CD14-positive monocyte (primary cell): Measurements from ENCODE around the gene TYK2. TPM values are rescaled to one million over a fixed set of nuclear protein-coding genes. Genes with fewer than 3 reads are reported as not detected.

Experiments
- DNase-seq, 3 donors: peaks; one replicate each; pipeline ENCODE4 v3.0.0-alpha.2; 2011 to 2022
- H2AFZ ChIP-seq: 2 replicates; pipeline ENCODE4 v1.6.0; 2012; ENCODE audit warnings: mild to moderate bottlenecking, low read depth, low read length, inconsistent platforms; ENCODE audit not compliant: insufficient read depth, poor library complexity, severe bottlenecking
- H3K27ac ChIP-seq, 2 donors: 1 replicate in 1 of 2; 2 replicates in 1 of 2; pipeline ENCODE4 v1.5.1; 2012 to 2013; ENCODE audit warnings: low read length in 2 of 2, control low read depth in 1 of 2, inconsistent platforms in 1 of 2, low read depth in 1 of 2, mild to moderate bottlenecking in 1 of 2
- H3K27me3 ChIP-seq, 2 donors: one replicate each; pipeline versions ENCODE4 v1.6.0 to v1.6.1; 2011 to 2013; ENCODE audit warnings: low read length in 2 of 2; ENCODE audit not compliant: control insufficient read depth in 2 of 2, insufficient read depth in 2 of 2
- H3K36me3 ChIP-seq, 2 donors: replicated peaks in 1 of 2; 1 replicate in 1 of 2; 2 replicates in 1 of 2; pipeline versions ENCODE4 v1.5.1 to v1.6.1; 2012 to 2013; ENCODE audit warnings: low read length in 2 of 2, control low read depth in 1 of 2, inconsistent platforms in 1 of 2, mild to moderate bottlenecking in 1 of 2; ENCODE audit not compliant: insufficient read depth in 2 of 2, control insufficient read depth in 1 of 2
- H3K4me1 ChIP-seq, 2 donors: 1 replicate in 1 of 2; 2 replicates in 1 of 2; pipeline versions ENCODE4 v1.5.1 to v1.6.1; 2012 to 2013; ENCODE audit warnings: low read length in 2 of 2, control low read depth in 1 of 2, inconsistent platforms in 1 of 2, mild to moderate bottlenecking in 1 of 2, moderate library complexity in 1 of 2; ENCODE audit not compliant: insufficient read depth in 2 of 2, control insufficient read depth in 1 of 2
- H3K4me2 ChIP-seq: replicated peaks from 2 replicates; pipeline ENCODE3; 2012; ENCODE audit warnings: low read length, moderate library complexity, mild to moderate bottlenecking; ENCODE audit not compliant: poor library complexity, severe bottlenecking; ENCODE audit errors: extremely low read depth
- H3K4me3 ChIP-seq, 3 experiments: fragments of 200-600 bp in 1 of 3; sonication (generic) in 1 of 3; replicated peaks in 1 of 3; 1 replicate in 2 of 3; 2 replicates in 1 of 3; pipeline ENCODE4 v1.5.1; 2011 to 2013; ENCODE audit warnings: low read length in 3 of 3, mild to moderate bottlenecking in 3 of 3, control low read depth in 2 of 3, low read depth in 2 of 3, inconsistent platforms in 1 of 3, moderate library complexity in 1 of 3
- H3K79me2 ChIP-seq: 2 replicates; pipeline ENCODE4 v1.6.0; 2012; ENCODE audit warnings: mild to moderate bottlenecking, control low read depth, inconsistent platforms, low read length, moderate library complexity; ENCODE audit not compliant: insufficient read depth
- H3K9ac ChIP-seq: 2 replicates; pipeline ENCODE4 v1.6.0; 2017; ENCODE audit warnings: low read length, mild to moderate bottlenecking; ENCODE audit not compliant: insufficient read depth, poor library complexity, severe bottlenecking
- H3K9me3 ChIP-seq, 2 donors: replicated peaks in 1 of 2; 1 replicate in 1 of 2; 2 replicates in 1 of 2; pipeline versions ENCODE4 v1.5.1 to v1.6.1; 2012 to 2013; ENCODE audit warnings: low read length in 2 of 2, control low read depth in 1 of 2; ENCODE audit not compliant: control insufficient read depth in 1 of 2, insufficient read depth in 1 of 2
- H4K20me1 ChIP-seq: 2 replicates; pipeline ENCODE4 v1.6.0; 2012; ENCODE audit warnings: mild to moderate bottlenecking, low read length, control low read depth, moderate library complexity; ENCODE audit not compliant: insufficient read depth
- H3K27ac Mint-ChIP-seq, 7 donors: one replicate each; pipeline ENCODE4 v1.8.0; 2020; ENCODE audit warnings: mild to moderate bottlenecking in 7 of 7, mixed read lengths in 7 of 7, moderate library complexity in 6 of 7, inconsistent platforms in 2 of 7
- H3K27me3 Mint-ChIP-seq, 3 donors: one replicate each; pipeline ENCODE4 v1.8.0; 2021 to 2022; ENCODE audit warnings: low read depth in 3 of 3, mild to moderate bottlenecking in 3 of 3, mixed read lengths in 3 of 3, moderate library complexity in 3 of 3, inconsistent platforms in 1 of 3
- H3K36me3 Mint-ChIP-seq, 2 donors: one replicate each; pipeline ENCODE4 v1.8.0; 2020; ENCODE audit warnings: mixed read lengths in 2 of 2, inconsistent platforms in 1 of 2, mild to moderate bottlenecking in 1 of 2
- H3K4me1 Mint-ChIP-seq: one replicate; pipeline ENCODE4 v1.8.0; 2020; ENCODE audit warnings: mild to moderate bottlenecking, mixed read lengths
- H3K4me3 Mint-ChIP-seq, 2 donors: one replicate each; pipeline ENCODE4 v1.8.0; 2020; ENCODE audit warnings: mild to moderate bottlenecking in 2 of 2, mixed read lengths in 2 of 2, moderate library complexity in 1 of 2
- H3K9me3 Mint-ChIP-seq, 7 donors: one replicate each; pipeline ENCODE4 v1.8.0; 2020 to 2022; ENCODE audit warnings: mixed read lengths in 7 of 7, mild to moderate bottlenecking in 6 of 7, moderate library complexity in 6 of 7, inconsistent platforms in 2 of 7
- WGBS: methylation state at CpG from one replicate; pipeline ENCODE4 v1.1.5; 2013; ENCODE audit warnings: missing lambda C conversion rate; ENCODE audit not compliant: insufficient coverage; 5-methylcytosine and 5-hydroxymethylcytosine counted together
- intact Hi-C, 2 donors: fragments of 100-400 bp; cut with micrococcal nuclease; formaldehyde crosslinking; loops; one replicate each; pipeline versions ENCODE4 v1.15.0 to v1.15.1; 2023
- polyA plus RNA-seq, 3 donors: library from polyadenylated mRNA; depleted of rRNA in 1 of 3; unstranded in 2 of 3; stranded (reverse) in 1 of 3; fragments of 300-500 nt in 2 of 3; fragments of >200 nt in 1 of 3; fragmentation: Illumina TruSeq in 2 of 3; gene quantifications; 1 replicate in 2 of 3; 2 replicates in 1 of 3; pipeline ENCODE4 v1.2.3, GENCODE V29; 2012 to 2021
- TF ChIP-seq, protein P1 (sequence below): fragments of 200-600 bp; IDR thresholded peaks from one replicate; pipeline ENCODE4 v1.8.0; 2022; ENCODE audit warnings: antibody characterized with exemption, mild to moderate bottlenecking

Gene TYK2
- polyA plus RNA-seq, 3 donors: 82.9 to 441 (median 113) TPM

DNA sequence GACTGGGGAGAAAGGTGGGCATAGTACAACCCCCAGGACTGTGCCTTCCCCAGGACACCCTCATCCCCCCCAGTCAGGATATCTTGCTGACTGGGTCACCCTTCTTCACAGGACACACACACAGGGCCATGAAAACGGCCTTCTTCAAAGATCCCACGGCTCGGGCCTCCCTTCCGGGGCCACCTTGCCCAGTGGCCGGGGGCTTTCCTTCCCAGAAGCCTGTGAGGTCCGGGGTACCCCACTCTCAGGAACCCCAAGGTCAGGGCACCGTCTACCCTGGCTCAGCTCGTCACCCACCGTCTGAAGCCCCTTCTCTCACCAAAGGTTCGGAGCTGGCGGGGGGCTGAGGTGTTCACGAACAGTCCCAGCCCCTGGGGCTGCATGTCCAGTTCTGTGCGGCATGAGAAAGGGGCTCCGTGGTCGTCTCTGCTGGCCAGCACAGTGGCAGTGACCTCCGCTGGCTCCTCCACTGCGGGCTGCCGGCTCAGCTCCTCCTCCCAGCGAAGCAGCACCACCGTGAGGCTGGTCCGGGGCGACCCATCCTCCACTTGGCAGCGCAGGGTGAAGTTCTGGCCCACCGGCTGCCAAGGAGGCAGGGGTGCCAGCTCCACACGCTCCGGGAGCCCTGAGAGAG is 44.9 kb downstream of the TYK2 start:
- H3K27ac Mint-ChIP-seq: peak overlapping the region in 3 of 7 donors; percentile 41 to 79 (median 43)
- no peaks in the 10 kb centered on the region for H3K9me3 Mint-ChIP-seq
- TF ChIP-seq, protein P1, sequence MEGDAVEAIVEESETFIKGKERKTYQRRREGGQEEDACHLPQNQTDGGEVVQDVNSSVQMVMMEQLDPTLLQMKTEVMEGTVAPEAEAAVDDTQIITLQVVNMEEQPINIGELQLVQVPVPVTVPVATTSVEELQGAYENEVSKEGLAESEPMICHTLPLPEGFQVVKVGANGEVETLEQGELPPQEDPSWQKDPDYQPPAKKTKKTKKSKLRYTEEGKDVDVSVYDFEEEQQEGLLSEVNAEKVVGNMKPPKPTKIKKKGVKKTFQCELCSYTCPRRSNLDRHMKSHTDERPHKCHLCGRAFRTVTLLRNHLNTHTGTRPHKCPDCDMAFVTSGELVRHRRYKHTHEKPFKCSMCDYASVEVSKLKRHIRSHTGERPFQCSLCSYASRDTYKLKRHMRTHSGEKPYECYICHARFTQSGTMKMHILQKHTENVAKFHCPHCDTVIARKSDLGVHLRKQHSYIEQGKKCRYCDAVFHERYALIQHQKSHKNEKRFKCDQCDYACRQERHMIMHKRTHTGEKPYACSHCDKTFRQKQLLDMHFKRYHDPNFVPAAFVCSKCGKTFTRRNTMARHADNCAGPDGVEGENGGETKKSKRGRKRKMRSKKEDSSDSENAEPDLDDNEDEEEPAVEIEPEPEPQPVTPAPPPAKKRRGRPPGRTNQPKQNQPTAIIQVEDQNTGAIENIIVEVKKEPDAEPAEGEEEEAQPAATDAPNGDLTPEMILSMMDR: no peak
- intact Hi-C loops: no loop called here
- peak overlapping the region in 1 of 2 donors; percentile 4 for H3K27ac ChIP-seq
- H3K4me3 Mint-ChIP-seq: no peak overlapping the region
- H3K9ac ChIP-seq: no peak overlapping the region
- 92% methylated on average over 14 of the region's 26 CpGs for WGBS
- H3K36me3 ChIP-seq: peaks cover 21 to 29% of the 10 kb centered on the region in 2 donors
- no peak overlapping the region for H3K4me3 ChIP-seq
- H3K36me3 Mint-ChIP-seq: peaks cover 22 to 35% of the 10 kb centered on the region in 2 donors
- H2AFZ ChIP-seq: no peak overlapping the region
- no peaks in the 10 kb centered on the region for H3K9me3 ChIP-seq
- H3K79me2 ChIP-seq: peaks cover 86% of the 10 kb centered on the region
- H3K27me3 ChIP-seq: no peaks in the 10 kb centered on the region
- H3K4me2 ChIP-seq: no peak overlapping the region
- H3K4me1 Mint-ChIP-seq: peaks cover 56% of the 10 kb centered on the region
- H3K27me3 Mint-ChIP-seq: peaks cover 0 to 2% (median 2%) of the 10 kb centered on the region in 3 donors
- DNase-seq: no peak
- peaks cover 54 to 68% of the 10 kb centered on the region in 2 donors for H3K4me1 ChIP-seq
- H4K20me1 ChIP-seq: peaks cover 25% of the 10 kb centered on the region

DNA sequence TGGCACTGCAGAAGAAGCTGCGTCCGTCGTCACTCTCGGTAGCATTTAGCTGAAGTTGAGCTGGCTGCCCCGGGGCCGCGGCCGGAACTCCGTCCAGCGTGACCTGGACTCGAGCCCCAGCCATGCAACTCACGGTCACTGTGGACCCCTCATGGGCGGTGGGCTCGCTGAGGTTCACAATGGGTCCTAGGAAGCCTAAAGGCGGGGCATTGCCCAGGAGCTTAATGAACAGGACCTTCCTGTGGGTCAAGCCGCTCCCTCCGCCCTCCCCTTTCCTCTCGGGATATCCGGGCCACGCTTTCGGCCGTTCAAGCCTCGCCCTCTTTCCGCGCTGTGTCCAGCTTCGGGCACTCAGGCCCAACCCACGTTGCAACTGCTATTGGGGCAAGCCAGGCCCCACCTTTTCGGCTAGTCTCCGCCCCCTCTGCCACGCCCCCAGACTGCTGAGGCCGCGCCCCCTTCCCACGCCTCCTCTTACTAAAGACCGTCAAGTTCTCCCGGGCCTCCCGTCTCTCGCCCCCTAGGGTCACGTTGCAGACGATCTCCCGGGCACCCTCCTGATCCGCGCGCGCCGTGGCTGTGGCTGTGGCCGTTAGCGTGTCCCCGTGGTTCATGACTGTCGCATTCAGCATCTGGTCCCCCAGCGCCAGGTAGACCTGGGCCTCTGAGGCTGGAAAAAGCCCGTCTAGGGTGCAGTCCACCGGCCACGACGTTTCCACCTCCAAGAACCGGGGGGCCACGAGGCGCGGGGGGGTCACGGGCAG is 45.6 kb downstream of the TYK2 start:
- H3K36me3 ChIP-seq: peaks cover 28 to 36% of the 10 kb centered on the region in 2 donors
- Mint-ChIP-seq H3K4me3 (no peak overlapping the region), H3K9me3 (no peaks in the 10 kb centered on the region), H3K36me3 (peaks cover 29 to 42% of the 10 kb centered on the region in 2 donors), H3K4me1 (peaks cover 49% of the 10 kb centered on the region), H3K27ac (peak overlapping the region in 5 of 7 donors; percentile 43 to 97 (median 61)), H3K27me3 (peaks cover 0 to 2% (median 2%) of the 10 kb centered on the region in 3 donors)
- H3K9me3 ChIP-seq: no peaks in the 10 kb centered on the region
- H3K4me2 ChIP-seq: peak overlapping the region; percentile 95
- H3K9ac ChIP-seq: no peak overlapping the region
- peaks cover 47 to 62% of the 10 kb centered on the region in 2 donors for H3K4me1 ChIP-seq
- 81% methylated on average over 52 of the region's 59 CpGs for WGBS
- peak overlapping the region; percentile 4 for H3K27ac ChIP-seq
- peaks cover 93% of the 10 kb centered on the region for H3K79me2 ChIP-seq
- TF ChIP-seq, protein P1: no peak
- H4K20me1 ChIP-seq: peaks cover 32% of the 10 kb centered on the region
- no peak overlapping the region for H2AFZ ChIP-seq
- no peaks in the 10 kb centered on the region for H3K27me3 ChIP-seq
- DNase-seq: peak; percentile 40 to 53 (median 41)
- intact Hi-C loops: loop anchor here (5.0 kb wide), 3 partner anchors 38 to 62 kb away; partner anchors contain the start of gene ICAM1 (in 2 of the 2)
- no peak overlapping the region for H3K4me3 ChIP-seq
